Activated CD8-positive, alpha-beta memory T cell treated with anti-CD3 and anti-CD28 coated beads, Interleukin-2, amount 50 U/mL, for 1 hour (primary cell): Measurements from ENCODE around the gene SLCO4A1.

Experiments
- DNase-seq: peaks from one replicate; pipeline ENCODE4 v3.0.0-alpha.2; 2020; ENCODE audit errors: extremely low read depth

Gene SLCO4A1

GRCh38 chr20:62606551-62607201 is 35.6 kb upstream of the SLCO4A1 start:
- no peak for DNase-seq

- no peak for DNase-seq
Observed at GRCh38 chr20:62607366-62608217, 34.7 kb upstream of the SLCO4A1 start.

- DNase-seq, result no peak
Observed at GRCh38 chr20:62608218-62608565, 34.1 kb upstream of the SLCO4A1 start.

- DNase-seq, result no peak
Observed at GRCh38 chr20:62609279-62609720, 33.0 kb upstream of the SLCO4A1 start.

- no peak for DNase-seq
Observed at GRCh38 chr20:62609811-62610757, 32.2 kb upstream of the SLCO4A1 start.

- no peak for DNase-seq
Observed at GRCh38 chr20:62611012-62611411, 31.3 kb upstream of the SLCO4A1 start.

GRCh38 chr20:62611819-62612218 is 30.5 kb upstream of the SLCO4A1 start:
- DNase-seq, result no peak

GRCh38 chr20:62614085-62614960 is 28.0 kb upstream of the SLCO4A1 start:
- DNase-seq, result no peak

GRCh38 chr20:62614961-62615680 is 27.2 kb upstream of the SLCO4A1 start:
- DNase-seq, result no peak

- no peak for DNase-seq
Observed at GRCh38 chr20:62615750-62616251, 26.5 kb upstream of the SLCO4A1 start.

GRCh38 chr20:62616728-62617621 is 25.3 kb upstream of the SLCO4A1 start:
- DNase-seq, result no peak

GRCh38 chr20:62617711-62618483 is 24.4 kb upstream of the SLCO4A1 start:
- no peak for DNase-seq

GRCh38 chr20:62618611-62619529 is 23.4 kb upstream of the SLCO4A1 start:
- no peak for DNase-seq

- no peak for DNase-seq
Observed at GRCh38 chr20:62620625-62621024, 21.7 kb upstream of the SLCO4A1 start.

GRCh38 chr20:62621251-62622110 is 20.8 kb upstream of the SLCO4A1 start:
- no peak for DNase-seq

- no peak for DNase-seq
Observed at GRCh38 chr20:62622178-62622876, 20.0 kb upstream of the SLCO4A1 start.
